Measurements from ENCODE around the gene DDX10.

DNA sequence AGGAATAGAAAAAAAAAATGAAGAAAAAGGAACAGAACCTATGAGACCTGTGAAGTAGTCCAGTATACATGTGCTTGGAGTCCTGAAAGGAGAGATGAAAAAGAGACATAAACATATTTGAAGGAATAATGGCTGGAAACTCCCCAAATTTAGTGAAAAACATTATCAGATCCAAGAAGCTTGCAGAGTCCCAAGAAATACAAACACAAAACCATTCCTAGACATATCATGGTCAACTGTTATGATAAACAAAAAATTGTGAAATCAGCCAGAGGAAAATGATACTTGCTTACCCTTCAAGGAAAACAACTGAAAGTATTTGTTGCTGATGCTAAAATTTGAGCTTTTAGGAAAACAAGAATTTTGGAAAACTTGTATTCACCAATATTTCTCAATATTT is 250.1 kb downstream of the DDX10 start:
- TF ChIP-seq EZH2 (IDR thresholded peaks at IDR 0.05) (no peak), POLR2AphosphoS5 (IDR thresholded peaks at IDR 0.05; ENCODE audit: borderline replicate concordance, low read depth, low read length) (no peak), FOXP2 (optimal IDR thresholded peaks at IDR 0.05; ENCODE audit: control extremely low read depth, extremely low read length, insufficient read depth) (no peak)
